CD4-positive, alpha-beta T cell treated with Interferon gamma for 1 hour (primary cell): Measurements from ENCODE around the gene ANXA9.

Source experiments
- DNase-seq: peaks from one replicate; pipeline ENCODE4 v3.0.0-alpha.2; 2020

ANXA9 gene

DNA sequence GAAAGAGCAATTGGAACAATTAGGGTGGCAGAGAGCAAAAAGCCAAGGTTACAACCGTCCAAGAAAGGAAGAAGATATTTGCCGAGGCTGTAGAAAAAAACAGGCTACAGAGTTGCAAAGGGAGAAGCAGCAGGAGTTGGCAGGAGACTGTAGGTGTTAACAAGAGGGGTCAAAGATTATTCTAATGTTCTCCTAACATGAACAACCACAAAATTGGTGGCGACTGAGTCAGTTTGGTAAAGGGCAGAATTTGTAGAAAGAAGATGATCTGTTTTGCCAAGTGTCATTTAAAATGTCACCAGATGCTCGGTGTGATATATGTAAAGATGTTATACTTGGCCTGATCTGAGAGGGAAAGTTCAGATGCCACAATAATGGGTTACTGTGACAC lies 25.8 kb downstream of the ANXA9 start:
- no peak for DNase-seq

DNA sequence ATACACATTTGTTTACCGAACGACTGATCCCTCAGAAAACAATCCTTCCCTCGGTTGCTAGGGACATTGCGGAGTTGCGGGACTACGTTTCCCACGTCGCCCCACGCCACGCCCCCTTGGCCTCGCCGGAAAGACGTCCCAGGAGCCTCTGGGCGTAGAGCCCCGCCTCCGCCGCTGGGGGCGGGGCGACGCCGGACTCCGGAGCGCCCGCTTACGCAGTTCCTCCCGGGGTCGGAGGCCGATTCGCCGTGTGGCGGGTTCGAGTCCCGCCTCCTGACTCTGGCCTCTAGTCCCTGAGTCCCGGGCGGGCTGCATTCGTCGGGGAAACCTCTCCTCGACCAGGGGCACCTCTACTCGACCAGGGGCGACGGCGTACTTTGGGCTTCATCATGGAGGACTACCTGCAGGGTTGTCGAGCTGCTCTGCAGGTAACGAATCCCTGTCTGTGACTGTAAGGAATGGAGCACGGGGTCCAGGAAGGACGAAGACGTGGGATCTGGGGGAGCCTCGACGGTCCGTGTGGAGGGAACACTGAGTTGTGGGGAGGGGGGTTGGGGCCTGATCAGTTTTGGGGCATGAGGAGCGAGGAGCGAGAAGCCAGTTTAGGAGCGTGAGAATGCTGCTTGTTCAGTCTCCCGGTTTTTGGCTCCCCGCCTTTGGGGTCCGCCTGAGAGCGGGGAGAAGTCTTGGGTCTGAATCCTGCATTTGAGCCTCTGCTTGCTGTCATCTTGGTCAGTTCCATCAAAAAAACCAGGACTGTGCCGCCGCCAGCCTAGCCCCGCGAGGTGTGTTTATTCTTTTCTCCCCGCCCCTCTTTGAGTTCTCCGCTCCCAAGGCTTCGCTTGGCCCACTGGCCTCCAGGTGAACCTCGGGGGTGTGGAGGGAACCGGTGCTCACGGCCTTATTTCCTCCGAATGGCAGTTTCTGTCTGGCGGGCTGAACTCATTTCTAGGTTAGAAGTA lies 26.4 kb downstream of the ANXA9 start, which contains the start of gene PRUNE1:
Gene PRUNE1 (plus strand): TSS at position 206 of the 962 bp plus-strand sequence. CDS start 184 bp downstream, at position 390.
- peak; percentile 98 for DNase-seq

DNA sequence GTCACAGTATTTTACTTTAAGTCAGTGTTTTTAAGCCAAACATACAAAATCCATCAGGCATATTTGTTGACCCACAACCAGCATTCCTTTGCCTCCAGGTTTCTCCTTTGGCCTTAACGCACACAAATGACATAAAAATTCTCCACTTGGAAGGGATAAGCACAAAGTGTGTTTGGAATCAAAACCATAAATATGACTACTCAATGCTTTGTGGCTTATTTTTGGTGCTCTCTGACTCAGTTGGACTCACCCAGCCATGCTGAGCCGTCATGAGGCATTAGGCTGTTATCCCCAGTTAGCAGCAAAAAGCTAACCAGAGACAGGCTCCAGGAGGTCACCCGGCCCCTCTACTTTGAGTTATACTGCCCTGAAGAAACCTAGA lies 27.1 kb downstream of the ANXA9 start:
- DNase-seq: no peak

DNA sequence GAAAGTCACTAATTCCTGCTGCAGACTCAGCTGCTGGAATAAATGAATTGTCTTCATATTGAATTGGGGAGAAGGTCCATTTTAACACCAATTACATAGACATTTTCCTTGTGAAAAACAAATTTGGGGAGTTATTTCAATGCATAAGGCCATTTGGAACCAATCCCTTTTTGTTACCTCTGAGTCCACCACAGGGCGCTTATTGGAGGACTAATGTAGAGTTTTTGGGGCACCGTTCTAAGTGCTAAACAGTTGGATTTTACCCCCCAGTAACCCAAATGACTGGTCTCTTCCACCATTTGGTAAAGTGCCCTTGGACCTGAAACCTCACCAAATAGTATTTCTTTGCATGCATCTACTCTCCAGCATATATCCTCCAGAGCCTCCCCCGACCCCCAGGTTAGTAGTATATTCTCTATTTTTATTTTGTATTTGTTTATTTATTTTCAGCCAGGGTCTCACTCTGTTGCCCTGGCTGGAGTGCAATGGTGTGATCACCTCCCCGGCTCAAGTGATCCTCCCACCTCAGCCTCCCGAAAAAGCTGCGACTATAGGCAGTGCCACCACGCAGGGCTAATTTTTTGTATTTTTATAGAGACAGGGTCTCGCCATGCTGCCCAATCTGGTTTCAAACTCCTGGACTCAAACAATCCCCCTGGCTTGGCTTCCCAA lies 27.7 kb downstream of the ANXA9 start:
- no peak for DNase-seq

DNA sequence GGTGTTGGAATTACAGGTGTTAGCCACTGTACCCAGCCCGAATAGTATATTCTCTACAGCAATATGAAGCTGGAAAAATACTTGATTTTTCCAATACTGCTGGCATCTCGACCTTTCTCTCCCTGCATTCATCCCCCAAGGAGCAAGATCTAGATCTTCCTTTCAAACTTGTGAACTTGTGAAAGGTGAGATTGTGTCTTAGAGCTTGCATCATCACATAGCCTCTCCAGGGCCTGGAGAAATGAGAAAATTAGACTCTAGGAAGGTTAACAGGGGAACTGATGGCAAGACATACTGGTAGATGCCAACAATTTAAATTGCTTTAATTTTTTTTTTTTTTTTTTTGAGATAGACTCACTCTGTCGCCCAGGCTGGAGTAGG lies 28.2 kb downstream of the ANXA9 start:
- DNase-seq: no peak

DNA sequence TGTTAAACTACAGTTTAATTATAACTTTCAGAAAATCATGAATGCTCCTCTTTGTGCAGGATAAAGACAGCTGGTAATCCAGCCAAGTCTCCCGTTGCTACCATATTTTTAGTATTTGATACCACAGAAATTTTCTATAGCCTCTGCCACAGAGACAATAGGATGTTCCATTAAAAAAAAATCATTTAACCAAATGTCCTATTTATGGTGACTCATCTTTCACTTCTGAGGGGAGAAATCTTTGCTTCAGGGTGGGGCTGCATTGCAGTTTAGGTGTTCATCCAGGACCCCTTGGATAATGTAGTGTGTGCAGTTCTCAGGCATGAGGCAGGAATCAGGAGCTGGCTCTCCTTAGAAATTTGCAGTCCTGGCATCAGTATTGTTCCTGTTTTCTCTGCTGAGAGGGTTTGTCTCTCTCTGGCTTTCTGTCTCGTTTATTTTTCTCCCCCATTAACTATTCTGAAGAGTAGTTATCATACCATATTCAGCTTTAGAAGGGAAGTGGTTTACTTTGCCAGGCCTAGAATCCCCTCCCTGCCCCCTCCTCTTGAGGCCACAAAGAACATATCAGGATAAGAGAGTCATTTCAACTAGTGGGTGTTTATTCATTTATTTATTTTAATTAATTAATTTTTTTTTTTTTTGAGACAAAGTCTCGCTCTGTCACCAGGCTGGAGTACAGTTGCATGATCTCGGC lies 29.2 kb downstream of the ANXA9 start:
- no peak for DNase-seq

DNA sequence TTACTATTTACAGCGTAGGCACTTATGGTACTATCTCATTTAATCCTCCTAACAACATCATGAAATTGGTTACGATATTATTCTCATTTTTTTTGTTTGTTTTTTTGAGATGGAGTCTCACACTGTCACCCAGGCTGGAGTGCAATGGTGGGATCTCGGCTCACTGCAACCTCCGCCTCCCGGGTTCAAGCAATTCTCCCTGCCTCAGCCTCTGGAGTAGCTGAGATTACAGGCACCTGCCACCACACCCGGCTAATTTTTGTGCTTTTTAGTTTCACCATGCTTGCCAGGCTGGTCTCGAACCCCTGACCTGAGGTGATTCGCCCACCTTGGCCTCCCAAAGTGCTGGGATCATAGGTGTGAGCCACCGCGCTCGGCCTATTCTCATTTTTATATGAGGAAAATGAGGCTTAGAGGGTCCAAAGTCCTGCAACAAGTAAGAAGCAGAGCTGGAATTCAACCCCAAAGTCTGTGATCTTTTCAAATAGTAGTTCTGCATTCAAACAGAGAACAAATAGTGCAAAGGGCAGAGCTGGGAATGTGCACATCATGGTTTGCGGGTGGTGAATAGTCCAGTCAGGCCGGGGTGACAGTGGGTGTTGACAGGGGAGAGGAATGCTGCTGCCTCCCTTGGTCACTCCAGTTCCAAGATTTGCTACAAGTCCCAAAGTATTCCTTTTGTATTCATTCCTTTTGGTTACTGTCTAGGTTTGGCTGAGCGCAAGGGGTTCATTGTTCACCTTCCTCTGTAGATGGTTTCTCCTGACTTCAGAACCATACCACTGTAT lies 30.8 kb downstream of the ANXA9 start:
- DNase-seq: no peak

DNA sequence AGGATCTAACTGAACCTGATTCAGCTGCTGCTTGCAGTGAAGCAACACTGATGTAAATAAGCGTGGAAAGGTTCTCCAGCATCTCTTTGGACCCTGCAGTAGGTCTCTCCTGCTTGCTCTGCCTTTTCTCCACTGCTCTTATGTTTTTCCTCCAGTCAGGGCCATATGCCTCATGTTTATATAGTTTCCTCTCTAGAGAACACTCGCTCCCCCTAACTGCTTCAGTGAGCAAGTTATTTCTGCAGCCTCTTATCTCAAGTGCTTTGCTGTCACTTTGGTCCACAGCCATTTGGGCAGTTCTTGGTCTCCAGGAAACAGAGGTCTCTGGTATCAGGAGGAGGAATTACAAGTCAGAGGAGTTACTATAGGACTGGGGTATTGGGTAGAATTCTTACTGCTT lies 31.4 kb downstream of the ANXA9 start:
- DNase-seq: no peak

DNA sequence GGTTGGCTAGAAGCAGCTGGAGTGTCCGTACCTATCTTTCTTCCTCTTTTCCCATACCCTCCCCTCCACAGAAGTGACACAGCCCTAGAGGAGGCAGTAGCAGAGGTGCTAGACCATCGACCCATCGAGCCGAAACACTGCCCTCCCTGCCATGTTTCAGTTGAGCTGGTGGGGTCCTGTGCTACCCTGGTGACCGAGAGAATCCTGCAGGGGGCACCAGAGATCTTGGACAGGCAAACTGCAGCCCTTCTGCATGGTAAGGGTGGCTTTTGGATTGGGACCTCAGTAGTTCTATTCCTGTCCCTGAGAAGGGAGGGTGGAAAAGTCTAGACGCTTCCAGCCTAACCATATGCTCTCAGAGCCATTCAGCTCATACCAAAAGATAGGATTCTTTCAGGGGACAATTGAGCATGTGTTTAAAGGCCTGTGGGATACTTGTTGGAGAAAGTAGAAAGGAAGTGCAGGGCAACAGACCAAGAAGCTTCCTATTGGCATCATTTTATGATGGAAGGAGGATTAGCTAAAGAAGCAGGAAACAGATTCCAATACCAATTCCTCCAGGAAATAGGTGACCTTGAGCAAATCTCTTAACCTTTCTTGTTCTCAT lies 42.6 kb downstream of the ANXA9 start:
- DNase-seq: peak; percentile 84

DNA sequence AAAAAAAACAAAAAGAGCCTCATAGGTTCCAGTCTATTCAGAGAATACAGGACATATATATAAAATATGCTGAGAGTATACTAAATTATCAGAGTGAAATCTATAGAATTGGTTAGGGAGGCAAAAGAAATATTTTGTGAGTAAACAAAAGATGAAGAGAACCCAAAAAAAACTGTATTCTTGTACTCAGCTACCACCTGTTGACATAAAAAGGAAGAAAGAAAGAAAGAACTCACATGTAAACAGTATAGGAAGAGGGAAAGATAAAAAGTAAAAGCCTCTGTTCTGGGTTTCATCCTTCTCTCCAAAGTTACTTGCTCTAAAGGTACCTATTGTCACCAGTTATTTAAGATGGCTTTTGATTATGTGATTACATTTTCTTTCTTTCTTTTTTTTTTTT lies 44.4 kb downstream of the ANXA9 start:
- no peak for DNase-seq

DNA sequence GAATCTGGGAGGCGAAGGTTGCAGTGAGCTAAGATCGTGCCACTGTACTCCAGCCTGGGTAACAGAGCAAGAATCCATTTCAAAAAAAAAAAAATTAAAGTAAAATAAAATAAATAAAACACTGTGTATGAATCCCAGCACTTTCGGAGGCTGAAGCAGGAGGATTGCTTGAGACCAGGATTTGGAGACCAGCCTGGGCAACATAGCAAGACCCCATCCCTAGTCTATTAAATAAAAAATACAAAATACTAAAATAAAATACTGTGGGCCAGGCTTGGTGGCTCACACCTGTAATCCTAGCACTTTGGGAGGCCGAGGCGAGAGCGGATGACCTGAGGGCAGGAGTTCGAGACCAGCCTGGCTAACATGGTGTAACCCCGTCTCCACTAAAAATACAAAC lies 50.1 kb downstream of the ANXA9 start:
- no peak for DNase-seq

DNA sequence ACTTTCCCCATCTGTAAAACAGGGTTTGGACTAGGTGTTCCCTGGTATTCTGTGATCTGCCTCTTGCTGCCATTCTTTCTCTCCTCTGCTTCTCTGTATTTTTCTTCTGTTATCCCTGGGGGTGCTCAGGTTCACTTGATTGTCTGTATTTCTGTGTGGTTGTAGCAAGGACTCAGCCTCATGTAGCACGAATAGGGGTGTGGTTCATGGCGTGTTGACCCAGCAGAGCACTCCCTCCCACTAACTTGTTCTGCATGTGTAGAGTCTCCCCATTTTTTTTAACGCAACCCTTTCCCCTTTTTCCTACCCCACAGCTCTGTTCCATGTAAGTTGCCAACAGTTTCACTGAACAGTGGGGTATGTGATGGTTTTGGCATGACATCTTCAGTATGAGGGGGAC lies 53.1 kb downstream of the ANXA9 start:
- DNase-seq: no peak

DNA sequence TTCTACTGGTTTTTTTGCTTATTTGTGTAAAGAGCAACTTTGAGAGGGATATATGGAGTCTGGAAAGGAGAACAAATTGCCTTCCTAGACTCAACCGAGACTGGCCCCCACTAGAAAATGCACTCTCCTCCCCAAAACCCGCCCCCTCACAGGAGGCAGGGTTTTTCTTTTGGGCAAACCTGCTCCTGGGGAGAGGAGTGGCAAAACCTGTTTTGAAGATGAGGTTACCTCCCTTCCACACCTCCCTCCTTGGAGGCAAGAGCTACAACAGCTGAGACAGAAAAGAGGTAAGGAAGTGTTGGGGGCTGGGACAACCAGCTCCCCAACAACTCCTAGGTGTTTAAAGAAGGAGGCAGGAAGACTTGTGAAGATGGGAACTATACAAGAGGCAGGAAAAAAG lies 54.3 kb downstream of the ANXA9 start, which contains the start of gene BNIPL:
Gene BNIPL (plus strand): TSS at position 231 of the 400 bp plus-strand sequence. CDS start 140 bp downstream, at position 371.
- no peak for DNase-seq

DNA sequence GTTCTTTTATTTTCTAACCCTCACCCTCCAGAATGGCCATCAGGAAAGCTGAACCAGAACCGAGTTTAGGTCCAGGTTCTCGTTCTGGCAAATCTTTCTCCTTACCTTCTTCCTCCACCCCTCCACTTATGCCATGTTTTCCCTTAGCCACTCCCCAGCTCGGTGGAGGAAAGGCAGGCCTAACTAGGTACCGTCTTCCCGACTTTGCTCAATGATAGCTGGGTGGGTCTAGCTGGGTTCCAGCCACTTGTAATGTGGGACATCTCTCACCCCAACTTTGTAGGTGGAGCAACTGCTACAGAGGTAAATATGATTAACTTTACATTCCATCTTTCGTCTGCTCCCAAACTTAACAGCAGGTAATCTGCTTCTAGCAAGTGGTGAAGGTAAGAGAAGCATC lies 54.9 kb downstream of the ANXA9 start:
- no peak for DNase-seq

DNA sequence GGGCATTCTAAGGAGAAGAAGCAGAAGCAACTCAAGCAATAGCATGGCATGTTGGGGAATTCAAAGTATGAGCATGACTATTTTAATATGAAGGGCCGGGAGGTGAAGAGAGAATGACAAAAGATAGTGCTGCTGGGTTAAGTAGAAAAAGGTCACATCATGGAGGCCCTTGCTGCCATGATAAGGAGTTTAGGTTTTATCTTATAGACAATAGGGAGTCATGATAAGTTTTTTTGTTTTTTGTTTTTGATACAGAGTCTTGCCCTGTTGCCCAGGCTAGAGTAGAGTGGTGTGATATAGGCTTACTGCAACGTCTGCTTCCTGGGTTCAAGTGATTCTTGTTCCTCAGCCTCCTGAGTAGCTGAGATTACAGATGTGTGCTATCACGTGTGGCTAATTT lies 57.4 kb downstream of the ANXA9 start:
- DNase-seq: no peak

DNA sequence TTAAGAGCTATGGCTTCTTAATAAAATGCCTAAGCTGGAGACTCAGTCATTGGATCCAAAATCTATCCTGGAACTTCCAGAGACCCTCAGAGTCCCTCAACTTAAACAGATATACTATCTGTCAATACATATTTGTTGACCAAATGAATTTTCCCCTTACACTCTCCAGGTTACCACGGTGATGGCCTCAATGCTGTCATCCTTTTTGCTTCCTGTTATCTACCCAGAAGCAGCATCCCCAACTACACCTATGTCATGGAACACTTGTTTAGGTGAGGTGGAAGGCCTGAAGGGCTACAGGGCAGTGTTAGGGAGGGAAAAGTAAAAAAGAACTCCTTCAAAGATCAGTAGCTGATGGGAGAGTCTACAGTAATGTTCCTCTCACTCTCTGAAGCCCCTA lies 61.1 kb downstream of the ANXA9 start:
- DNase-seq: no peak
